ENCODE measurements around the gene CYP24A1. TPM values are rescaled to one million over a fixed set of nuclear protein-coding genes. Genes with fewer than 3 reads are reported as not detected.

CYP24A1 gene
- total RNA-seq, 1 donor from 2014 or later, result 8.7 TPM

GRCh38 chr20:54161008-54161820 is 12.6 kb downstream of the CYP24A1 start:
- no peak for DNase-seq (ENCODE audit: low read depth)
- H3K4me3 ChIP-seq (ENCODE audit: low read depth, low read length), result no peak overlapping the region
- TF ChIP-seq CTCF (IDR thresholded peaks at IDR 0.05; ENCODE audit: insufficient read depth, low read length, severe bottlenecking), result no peak
- no peaks in the 10 kb centered on the region for H3K36me3 ChIP-seq (ENCODE audit: control insufficient read depth, insufficient read depth, low read length)
- FAIRE-seq, result no peak
- no peaks in the 10 kb centered on the region for H3K27me3 ChIP-seq (ENCODE audit: control insufficient read depth, insufficient read depth, low read length)

- Histone ChIP-seq H3K36me3 (ENCODE audit: control insufficient read depth, insufficient read depth, low read length) (no peaks in the 10 kb centered on the region), H3K27me3 (ENCODE audit: control insufficient read depth, insufficient read depth, low read length) (no peaks in the 10 kb centered on the region), H3K4me3 (ENCODE audit: low read depth, low read length) (no peak overlapping the region)
- DNase-seq (ENCODE audit: low read depth), result no peak
- FAIRE-seq, result no peak
- no peak for TF ChIP-seq CTCF (IDR thresholded peaks at IDR 0.05; ENCODE audit: insufficient read depth, low read length, severe bottlenecking)
These were observed 13.4 kb downstream of the CYP24A1 start for GRCh38 chr20:54160065-54161007.

- FAIRE-seq (no peak), DNase-seq (ENCODE audit: low read depth) (no peak)
- Histone ChIP-seq H3K4me3 (ENCODE audit: low read depth, low read length) (no peak overlapping the region), H3K27me3 (ENCODE audit: control insufficient read depth, insufficient read depth, low read length) (no peaks in the 10 kb centered on the region), H3K36me3 (ENCODE audit: control insufficient read depth, insufficient read depth, low read length) (no peaks in the 10 kb centered on the region)
- TF ChIP-seq CTCF (IDR thresholded peaks at IDR 0.05; ENCODE audit: insufficient read depth, low read length, severe bottlenecking), result no peak
These were observed 14.8 kb downstream of the CYP24A1 start for GRCh38 chr20:54158856-54159418.

- no peaks in the 10 kb centered on the region for H3K27me3 ChIP-seq (ENCODE audit: control insufficient read depth, insufficient read depth, low read length)
- no peak for DNase-seq (ENCODE audit: low read depth)
- no peak for TF ChIP-seq CTCF (IDR thresholded peaks at IDR 0.05; ENCODE audit: insufficient read depth, low read length, severe bottlenecking)
- no peaks in the 10 kb centered on the region for H3K36me3 ChIP-seq (ENCODE audit: control insufficient read depth, insufficient read depth, low read length)
- no peak for FAIRE-seq
- H3K4me3 ChIP-seq (ENCODE audit: low read depth, low read length), result no peak overlapping the region
These were observed 15.6 kb downstream of the CYP24A1 start for GRCh38 chr20:54158226-54158625.

GRCh38 chr20:54156981-54157835 is 16.6 kb downstream of the CYP24A1 start:
- no peaks in the 10 kb centered on the region for H3K27me3 ChIP-seq (ENCODE audit: control insufficient read depth, insufficient read depth, low read length)
- TF ChIP-seq CTCF (IDR thresholded peaks at IDR 0.05; ENCODE audit: insufficient read depth, low read length, severe bottlenecking), result no peak
- H3K4me3 ChIP-seq (ENCODE audit: low read depth, low read length), result no peak overlapping the region
- FAIRE-seq (peak; percentile 23), DNase-seq (ENCODE audit: low read depth) (no peak)
- no peaks in the 10 kb centered on the region for H3K36me3 ChIP-seq (ENCODE audit: control insufficient read depth, insufficient read depth, low read length)
